Neural cell (in vitro differentiated cells): Measurements from ENCODE around the gene ACTN1. TPM values are rescaled to one million over a fixed set of nuclear protein-coding genes. Genes with fewer than 3 reads are reported as not detected.

Experiments
- H2AFZ ChIP-seq: fragments of 200-600, 300-800 bp; sonication (generic), shearing (Covaris generic); 2 replicates; pipeline ENCODE4 v1.6.0; 2014; ENCODE audit warnings: low read depth, mild to moderate bottlenecking, antibody characterized with exemption, low read length, moderate library complexity
- H3F3A ChIP-seq: fragments of 200-600 bp; shearing (Covaris generic); 2 replicates; pipeline ENCODE4 v1.6.1; 2016; ENCODE audit warnings: mild to moderate bottlenecking, moderate library complexity, mixed read lengths, antibody characterized with exemption, low read length; ENCODE audit not compliant: insufficient read depth, poor library complexity, severe bottlenecking
- H3K27ac ChIP-seq: fragments of 200-600, 300-800 bp; sonication (generic), shearing (Covaris generic); 2 replicates; pipeline ENCODE4 v1.5.1; 2014; ENCODE audit warnings: mild to moderate bottlenecking, low read length, moderate library complexity
- H3K27me3 ChIP-seq: fragments of 300-800, 200-600 bp; sonication (generic), shearing (Covaris generic); 2 replicates; pipeline ENCODE4 v1.6.0; 2014; ENCODE audit warnings: mild to moderate bottlenecking, low read depth, low read length, moderate library complexity; ENCODE audit not compliant: insufficient read depth
- H3K36me3 ChIP-seq: fragments of 300-800, 200-600 bp; sonication (generic), shearing (Covaris generic); 2 replicates; pipeline ENCODE4 v1.5.1; 2014; ENCODE audit warnings: mild to moderate bottlenecking, antibody characterized with exemption, low read length, moderate library complexity; ENCODE audit not compliant: insufficient read depth
- H3K4me2 ChIP-seq: fragments of 300-800, 200-600 bp; sonication (generic), shearing (Covaris generic); 2 replicates; pipeline ENCODE4 v1.6.0; 2014; ENCODE audit warnings: mild to moderate bottlenecking, low read length
- H3K4me3 ChIP-seq: fragments of 300-800, 200-600 bp; sonication (generic), shearing (Covaris generic); 2 replicates; pipeline ENCODE4 v1.5.1; 2014; ENCODE audit warnings: mild to moderate bottlenecking, low read length, moderate library complexity
- H3K79me2 ChIP-seq: fragments of 200-600 bp; shearing (Covaris generic); replicated peaks from 2 replicates; pipeline ENCODE4 v1.6.0; 2014; ENCODE audit warnings: mild to moderate bottlenecking, low read length, moderate library complexity; ENCODE audit not compliant: insufficient read depth
- H3K9ac ChIP-seq: fragments of 300-800, 200-600 bp; sonication (generic), shearing (Covaris generic); 2 replicates; pipeline ENCODE4 v1.6.1; 2016; ENCODE audit warnings: mild to moderate bottlenecking, low read length, mixed read lengths
- H3K9me2 ChIP-seq: fragments of 200-600 bp; shearing (Covaris generic); 2 replicates; pipeline ENCODE4 v1.6.1; 2016; ENCODE audit warnings: mild to moderate bottlenecking, low read length, mixed read lengths; ENCODE audit not compliant: insufficient read depth
- H3K9me3 ChIP-seq: fragments of 200-600, 300-800 bp; sonication (generic), shearing (Covaris generic); 2 replicates; pipeline ENCODE4 v1.6.1; 2016; ENCODE audit warnings: mild to moderate bottlenecking, mixed run types, low read length, moderate library complexity, mixed read lengths
- H4K20me1 ChIP-seq: fragments of 200-600 bp; shearing (Covaris generic); 2 replicates; pipeline ENCODE4 v1.6.1; 2016; ENCODE audit warnings: mild to moderate bottlenecking, mixed run types; ENCODE audit not compliant: insufficient read depth
- CTCF ChIP-seq: fragments of 450-650 bp; IDR thresholded peaks from 2 replicates; pipeline ENCODE4 v1.5.1; 2014; ENCODE audit warnings: antibody characterized with exemption, mild to moderate bottlenecking, moderate library complexity; ENCODE audit not compliant: poor library complexity, severe bottlenecking
- EP300 ChIP-seq: fragments of 450-650 bp; conservative IDR thresholded peaks from 2 replicates; pipeline ENCODE4 v1.6.1; 2014; ENCODE audit warnings: antibody characterized with exemption, mild to moderate bottlenecking, moderate library complexity; ENCODE audit not compliant: poor library complexity, severe bottlenecking
- EZH2 ChIP-seq: fragments of 200-600, 300-800 bp; shearing (Covaris generic), sonication (generic); IDR thresholded peaks from 2 replicates; pipeline ENCODE4 v1.6.1; 2014; ENCODE audit warnings: antibody characterized with exemption, low read length, borderline replicate concordance, mild to moderate bottlenecking; ENCODE audit not compliant: insufficient read depth, poor library complexity, severe bottlenecking
- MXI1 ChIP-seq: fragments of 450-650 bp; conservative IDR thresholded peaks from 2 replicates; pipeline ENCODE4 v1.6.1; 2014; ENCODE audit warnings: antibody characterized with exemption, mild to moderate bottlenecking; ENCODE audit not compliant: poor library complexity, severe bottlenecking
- POLR2AphosphoS5 ChIP-seq: IDR thresholded peaks from 2 replicates; pipeline ENCODE4 v1.6.1; 2012
- TAF1 ChIP-seq: IDR thresholded peaks from 2 replicates; pipeline ENCODE4 v1.6.1; 2012; ENCODE audit warnings: low read depth
- polyA plus RNA-seq: library from polyadenylated mRNA; depleted of rRNA; stranded (reverse); fragments of >200 nt; gene quantifications from 2 replicates; pipeline ENCODE4 v1.2.3, GENCODE V29; 2014
- TF ChIP-seq, protein P1 (sequence below): IDR thresholded peaks from 2 replicates; pipeline ENCODE4 v1.6.1; 2012; ENCODE audit warnings: borderline replicate concordance

ACTN1 gene
- polyA plus RNA-seq, 1 donor from 2014 or later, result 10.8 TPM

DNA sequence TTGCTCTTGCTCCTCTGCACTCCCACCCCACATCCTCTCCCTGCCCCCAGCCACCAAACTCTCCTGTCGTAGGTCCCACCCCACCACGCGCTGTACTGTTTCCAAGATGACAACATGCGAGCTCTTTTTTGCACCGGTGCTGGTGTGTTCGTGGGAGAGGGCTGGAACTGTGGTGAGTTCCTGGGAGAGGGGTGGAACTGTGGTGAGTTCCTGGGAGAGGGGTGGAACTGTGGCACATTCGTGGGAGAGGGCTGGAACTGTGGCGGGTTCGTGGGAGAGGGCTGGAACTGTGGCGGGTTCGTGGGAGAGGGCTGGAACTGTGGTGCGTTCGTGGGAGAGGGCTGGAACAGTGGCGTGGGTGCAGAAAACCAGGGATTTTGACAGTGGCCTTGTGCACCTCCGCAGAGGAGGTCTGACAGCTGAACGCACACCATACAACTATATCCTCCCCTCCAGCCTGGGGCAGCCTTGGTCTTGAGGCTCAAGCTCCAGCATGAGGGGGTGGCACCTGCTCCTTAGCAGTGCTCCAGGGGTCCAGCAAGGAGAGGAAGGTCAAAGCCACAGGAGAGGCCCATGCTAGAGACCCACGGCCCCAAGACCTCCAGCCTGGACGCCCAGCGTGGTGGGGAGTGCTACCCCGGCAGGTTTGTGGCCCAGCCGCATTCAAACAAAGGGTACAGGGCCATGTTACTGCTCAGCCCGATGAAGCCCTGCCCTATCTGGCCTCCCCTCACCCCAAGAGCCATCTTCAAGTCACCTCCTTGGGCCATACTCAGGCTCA, 50.1 kb downstream of the ACTN1 start:
- Histone ChIP-seq H3K27me3 (no peaks in the 10 kb centered on the region), H4K20me1 (no peaks in the 10 kb centered on the region), H3K27ac (no peak overlapping the region), H3K36me3 (no peaks in the 10 kb centered on the region), H3K4me3 (no peak overlapping the region), H3K4me2 (no peak overlapping the region), H2AFZ (no peak overlapping the region), H3K9ac (no peak overlapping the region), H3K79me2 (no peaks in the 10 kb centered on the region), H3K9me3 (no peaks in the 10 kb centered on the region), H3F3A (no peaks in the 10 kb centered on the region), H3K9me2 (no peaks in the 10 kb centered on the region)
- no peak for TF ChIP-seq POLR2AphosphoS5
- TF ChIP-seq TAF1, result no peak

DNA sequence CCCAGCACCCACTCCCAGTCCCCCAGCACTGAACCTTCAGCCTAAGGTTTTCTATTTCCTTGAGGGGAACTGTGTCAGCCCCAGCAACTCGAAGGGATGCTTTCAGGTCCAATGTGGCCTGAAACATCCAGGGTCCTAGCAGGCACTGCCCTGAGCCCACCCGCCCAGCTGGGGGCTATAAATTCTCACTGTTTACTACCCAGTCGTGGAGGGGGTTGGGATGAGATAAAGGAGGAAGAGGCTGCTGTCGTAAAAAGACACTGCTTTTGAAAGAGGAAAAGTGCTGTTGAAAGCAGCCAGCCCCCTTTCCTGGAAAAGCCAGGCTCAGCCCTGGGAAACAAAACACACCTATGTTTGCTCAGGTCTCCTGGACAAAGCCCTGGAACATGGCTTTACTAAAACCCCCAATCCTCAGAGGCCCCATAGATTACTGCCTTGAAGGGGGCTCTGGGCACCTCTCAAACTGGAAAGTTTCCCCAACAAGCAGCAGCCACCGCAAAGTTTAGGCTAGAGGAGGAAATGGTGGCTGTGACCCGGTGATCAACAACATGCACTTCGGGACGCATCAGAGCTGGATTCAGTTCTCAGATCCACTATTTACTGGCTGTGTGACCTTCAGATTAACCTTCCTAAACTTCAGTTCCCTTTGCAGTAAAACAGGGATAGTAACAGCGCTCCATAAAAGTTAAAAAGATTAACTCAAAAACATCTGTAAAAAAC, 51.0 kb downstream of the ACTN1 start:
- Histone ChIP-seq H3K4me2 (no peak overlapping the region), H3K4me3 (no peak overlapping the region), H3K27me3 (no peaks in the 10 kb centered on the region), H4K20me1 (no peaks in the 10 kb centered on the region), H3F3A (no peaks in the 10 kb centered on the region), H3K9me3 (no peaks in the 10 kb centered on the region), H2AFZ (no peak overlapping the region), H3K9me2 (no peaks in the 10 kb centered on the region), H3K9ac (no peak overlapping the region), H3K27ac (no peak overlapping the region), H3K79me2 (no peaks in the 10 kb centered on the region), H3K36me3 (no peaks in the 10 kb centered on the region)
- no peak for TF ChIP-seq POLR2AphosphoS5
- no peak for TF ChIP-seq TAF1

DNA sequence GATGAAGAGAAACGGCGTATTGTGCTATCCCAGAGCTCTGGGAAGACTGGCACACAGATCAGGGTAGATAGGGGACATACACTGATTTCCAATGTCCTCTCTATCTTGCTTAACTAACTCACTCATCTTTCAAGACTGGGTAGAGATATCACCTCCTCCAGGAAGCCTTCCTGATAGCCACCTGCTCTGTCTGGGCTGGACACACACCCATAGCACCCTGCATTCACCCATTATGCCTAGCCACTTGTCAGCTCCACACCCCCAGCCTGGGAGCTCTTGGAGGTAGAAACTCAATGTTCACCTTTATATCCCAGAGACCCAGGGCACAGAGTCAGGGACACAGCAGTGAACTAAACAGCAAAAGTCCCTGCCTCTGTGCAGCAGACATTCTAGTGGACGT, 52.0 kb downstream of the ACTN1 start:
- Histone ChIP-seq H4K20me1 (no peaks in the 10 kb centered on the region), H3F3A (no peaks in the 10 kb centered on the region), H3K27me3 (no peaks in the 10 kb centered on the region), H3K36me3 (no peaks in the 10 kb centered on the region), H3K79me2 (no peaks in the 10 kb centered on the region), H3K4me3 (no peak overlapping the region), H3K9me2 (no peaks in the 10 kb centered on the region), H3K27ac (no peak overlapping the region), H2AFZ (no peak overlapping the region), H3K4me2 (no peak overlapping the region), H3K9ac (no peak overlapping the region), H3K9me3 (no peaks in the 10 kb centered on the region)
- TF ChIP-seq MXI1, result no peak
- TF ChIP-seq TAF1, result no peak
- TF ChIP-seq EZH2, result no peak
- TF ChIP-seq EP300, result no peak
- TF ChIP-seq POLR2AphosphoS5, result no peak
- no peak for TF ChIP-seq CTCF
- TF ChIP-seq, protein P1, sequence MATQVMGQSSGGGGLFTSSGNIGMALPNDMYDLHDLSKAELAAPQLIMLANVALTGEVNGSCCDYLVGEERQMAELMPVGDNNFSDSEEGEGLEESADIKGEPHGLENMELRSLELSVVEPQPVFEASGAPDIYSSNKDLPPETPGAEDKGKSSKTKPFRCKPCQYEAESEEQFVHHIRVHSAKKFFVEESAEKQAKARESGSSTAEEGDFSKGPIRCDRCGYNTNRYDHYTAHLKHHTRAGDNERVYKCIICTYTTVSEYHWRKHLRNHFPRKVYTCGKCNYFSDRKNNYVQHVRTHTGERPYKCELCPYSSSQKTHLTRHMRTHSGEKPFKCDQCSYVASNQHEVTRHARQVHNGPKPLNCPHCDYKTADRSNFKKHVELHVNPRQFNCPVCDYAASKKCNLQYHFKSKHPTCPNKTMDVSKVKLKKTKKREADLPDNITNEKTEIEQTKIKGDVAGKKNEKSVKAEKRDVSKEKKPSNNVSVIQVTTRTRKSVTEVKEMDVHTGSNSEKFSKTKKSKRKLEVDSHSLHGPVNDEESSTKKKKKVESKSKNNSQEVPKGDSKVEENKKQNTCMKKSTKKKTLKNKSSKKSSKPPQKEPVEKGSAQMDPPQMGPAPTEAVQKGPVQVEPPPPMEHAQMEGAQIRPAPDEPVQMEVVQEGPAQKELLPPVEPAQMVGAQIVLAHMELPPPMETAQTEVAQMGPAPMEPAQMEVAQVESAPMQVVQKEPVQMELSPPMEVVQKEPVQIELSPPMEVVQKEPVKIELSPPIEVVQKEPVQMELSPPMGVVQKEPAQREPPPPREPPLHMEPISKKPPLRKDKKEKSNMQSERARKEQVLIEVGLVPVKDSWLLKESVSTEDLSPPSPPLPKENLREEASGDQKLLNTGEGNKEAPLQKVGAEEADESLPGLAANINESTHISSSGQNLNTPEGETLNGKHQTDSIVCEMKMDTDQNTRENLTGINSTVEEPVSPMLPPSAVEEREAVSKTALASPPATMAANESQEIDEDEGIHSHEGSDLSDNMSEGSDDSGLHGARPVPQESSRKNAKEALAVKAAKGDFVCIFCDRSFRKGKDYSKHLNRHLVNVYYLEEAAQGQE, result no peak
